Liver (tissue), 9 donors: Measurements from ENCODE around the gene CCDC187. TPM values are rescaled to one million over a fixed set of nuclear protein-coding genes. Genes with fewer than 3 reads are reported as not detected.
"Not testable (repeated sequence)": the region's sequence is repeated elsewhere in the genome, so short reads cannot be mapped to it uniquely, and the experiment has no call there.

Source experiments
- DNase-seq: peaks from one replicate; pipeline ENCODE4 v3.0.0-alpha.2; 2017; ENCODE audit warnings: low spot score
- H3K27ac ChIP-seq, 2 donors: one replicate each; pipeline ENCODE4 v1.7.0; 2013; ENCODE audit warnings: inconsistent platforms in 2 of 2, low read length in 2 of 2, control low read depth in 1 of 2, low read depth in 1 of 2, mild to moderate bottlenecking in 1 of 2
- H3K27me3 ChIP-seq, 4 donors: one replicate each; pipeline versions ENCODE4 v1.6.1 to v1.7.0; 2013; ENCODE audit warnings: low read length in 3 of 4, inconsistent platforms in 1 of 4, mild to moderate bottlenecking in 1 of 4, moderate library complexity in 1 of 4; ENCODE audit not compliant: control insufficient read depth in 4 of 4, insufficient read depth in 4 of 4
- H3K36me3 ChIP-seq, 4 donors: one replicate each; pipeline versions ENCODE4 v1.6.1 to v1.7.0; 2013; ENCODE audit warnings: low read length in 3 of 4, mild to moderate bottlenecking in 3 of 4, low read depth in 1 of 4, moderate library complexity in 1 of 4; ENCODE audit not compliant: control insufficient read depth in 4 of 4, insufficient read depth in 3 of 4
- H3K4me1 ChIP-seq, 4 donors: one replicate each; pipeline versions ENCODE4 v1.6.1 to v1.7.0; 2013; ENCODE audit warnings: low read length in 3 of 4, mild to moderate bottlenecking in 3 of 4, moderate library complexity in 1 of 4; ENCODE audit not compliant: control insufficient read depth in 4 of 4, insufficient read depth in 4 of 4
- H3K4me3 ChIP-seq, 3 donors: one replicate each; pipeline versions ENCODE4 v1.6.1 to v1.7.0; 2013; ENCODE audit warnings: low read length in 3 of 3, control low read depth in 1 of 3, low read depth in 1 of 3, mild to moderate bottlenecking in 1 of 3
- H3K9ac ChIP-seq, 2 donors: one replicate each; pipeline ENCODE4 v1.7.0; 2013; ENCODE audit warnings: low read length in 2 of 2, mild to moderate bottlenecking in 2 of 2, moderate library complexity in 2 of 2, control low read depth in 1 of 2, low read depth in 1 of 2
- H3K9me3 ChIP-seq, 4 donors: one replicate each; pipeline versions ENCODE4 v1.6.1 to v1.7.0; 2013; ENCODE audit warnings: low read length in 3 of 4; ENCODE audit not compliant: control insufficient read depth in 4 of 4
- FOXA2 ChIP-seq: IDR thresholded peaks from 2 replicates; pipeline ENCODE4 v1.6.1; 2016; ENCODE audit warnings: antibody characterized with exemption
- HNF4A ChIP-seq, 2 donors: conservative IDR thresholded peaks; 2 replicates each; pipeline ENCODE4 v1.6.1; 2016; ENCODE audit warnings: antibody characterized with exemption in 2 of 2, mild to moderate bottlenecking in 2 of 2
- RAD21 ChIP-seq, 2 donors: IDR thresholded peaks; 2 replicates each; pipeline ENCODE4 v1.6.1; 2016; ENCODE audit warnings: antibody characterized with exemption in 2 of 2, mild to moderate bottlenecking in 2 of 2
- TAF1 ChIP-seq: conservative IDR thresholded peaks from 2 replicates; pipeline ENCODE4 v1.6.1; 2016; ENCODE audit warnings: antibody characterized with exemption, mild to moderate bottlenecking
- YY1 ChIP-seq: IDR thresholded peaks from 2 replicates; pipeline ENCODE4 v1.6.1; 2016; ENCODE audit warnings: antibody characterized with exemption, mild to moderate bottlenecking
- WGBS: extraction: QIAGEN DNeasy Blood & Tissue Kit; methylation state at CpG from one replicate; pipeline ENCODE4 v1.1.7; 2013; 5-methylcytosine and 5-hydroxymethylcytosine counted together
- polyA plus RNA-seq, 2 donors: library from polyadenylated mRNA; stranded (reverse) in 1 of 2; unstranded in 1 of 2; fragments of 200-250 nt in 1 of 2; fragments of >200 nt in 1 of 2; fragmentation: Nextera tagmentation in 1 of 2; extraction: Ambion mirVana in 1 of 2; gene quantifications; one replicate each; pipeline versions ENCODE4 v1.2.1 to v1.2.3, GENCODE V29; 2013 to 2015
- total RNA-seq, 2 donors: library from RNA; depleted of rRNA; stranded (reverse); fragments of >200 nt; gene quantifications; one replicate each; pipeline ENCODE4 v1.2.3, GENCODE V29; 2014
- TF ChIP-seq, protein P1 (sequence below): IDR thresholded peaks from 2 replicates; pipeline ENCODE4 v1.6.1; 2016; ENCODE audit warnings: antibody characterized with exemption
- TF ChIP-seq, protein P2 (sequence below): IDR thresholded peaks from 2 replicates; pipeline ENCODE4 v1.6.1; 2016; ENCODE audit warnings: antibody characterized with exemption, mild to moderate bottlenecking
- donor health status: healthy.
- donor health status: healthy.
- donor health status: healthy.
- donor health status: healthy.
- donor health status: healthy.

CCDC187 gene
- total and polyA plus RNA-seq, 4 donors = 0.05 TPM; not detected in 3

- Histone ChIP-seq H3K4me3 (no peak overlapping the region), H3K27me3 (no peaks in the 10 kb centered on the region), H3K4me1 (peaks cover 0 to 2% (median 0%) of the 10 kb centered on the region in 4 donors), H3K9me3 (no peaks in the 10 kb centered on the region), H3K9ac (no peak overlapping the region), H3K27ac (no peak overlapping the region), H3K36me3 (no peaks in the 10 kb centered on the region)
- 88% methylated on average over 19 of the region's 19 CpGs for WGBS
- TF ChIP-seq TAF1 (no peak), HNF4A (conservative IDR thresholded peaks at IDR 0.05) (no peak), YY1 (no peak), RAD21 (IDR thresholded peaks at IDR 0.05) (no peak), FOXA2 (no peak)
- TF ChIP-seq, protein P1, sequence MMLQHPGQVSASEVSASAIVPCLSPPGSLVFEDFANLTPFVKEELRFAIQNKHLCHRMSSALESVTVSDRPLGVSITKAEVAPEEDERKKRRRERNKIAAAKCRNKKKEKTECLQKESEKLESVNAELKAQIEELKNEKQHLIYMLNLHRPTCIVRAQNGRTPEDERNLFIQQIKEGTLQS = no peak
- TF ChIP-seq, protein P2, sequence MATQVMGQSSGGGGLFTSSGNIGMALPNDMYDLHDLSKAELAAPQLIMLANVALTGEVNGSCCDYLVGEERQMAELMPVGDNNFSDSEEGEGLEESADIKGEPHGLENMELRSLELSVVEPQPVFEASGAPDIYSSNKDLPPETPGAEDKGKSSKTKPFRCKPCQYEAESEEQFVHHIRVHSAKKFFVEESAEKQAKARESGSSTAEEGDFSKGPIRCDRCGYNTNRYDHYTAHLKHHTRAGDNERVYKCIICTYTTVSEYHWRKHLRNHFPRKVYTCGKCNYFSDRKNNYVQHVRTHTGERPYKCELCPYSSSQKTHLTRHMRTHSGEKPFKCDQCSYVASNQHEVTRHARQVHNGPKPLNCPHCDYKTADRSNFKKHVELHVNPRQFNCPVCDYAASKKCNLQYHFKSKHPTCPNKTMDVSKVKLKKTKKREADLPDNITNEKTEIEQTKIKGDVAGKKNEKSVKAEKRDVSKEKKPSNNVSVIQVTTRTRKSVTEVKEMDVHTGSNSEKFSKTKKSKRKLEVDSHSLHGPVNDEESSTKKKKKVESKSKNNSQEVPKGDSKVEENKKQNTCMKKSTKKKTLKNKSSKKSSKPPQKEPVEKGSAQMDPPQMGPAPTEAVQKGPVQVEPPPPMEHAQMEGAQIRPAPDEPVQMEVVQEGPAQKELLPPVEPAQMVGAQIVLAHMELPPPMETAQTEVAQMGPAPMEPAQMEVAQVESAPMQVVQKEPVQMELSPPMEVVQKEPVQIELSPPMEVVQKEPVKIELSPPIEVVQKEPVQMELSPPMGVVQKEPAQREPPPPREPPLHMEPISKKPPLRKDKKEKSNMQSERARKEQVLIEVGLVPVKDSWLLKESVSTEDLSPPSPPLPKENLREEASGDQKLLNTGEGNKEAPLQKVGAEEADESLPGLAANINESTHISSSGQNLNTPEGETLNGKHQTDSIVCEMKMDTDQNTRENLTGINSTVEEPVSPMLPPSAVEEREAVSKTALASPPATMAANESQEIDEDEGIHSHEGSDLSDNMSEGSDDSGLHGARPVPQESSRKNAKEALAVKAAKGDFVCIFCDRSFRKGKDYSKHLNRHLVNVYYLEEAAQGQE = no peak
- DNase-seq = no peak
These were observed 17.7 kb upstream of the CCDC187 start for GRCh38 chr9:136321561-136321960.

- H3K36me3 ChIP-seq, DNase-seq: not testable (repeated sequence)
These were observed 17.1 kb upstream of the CCDC187 start for GRCh38 chr9:136320972-136321371.

DNA sequence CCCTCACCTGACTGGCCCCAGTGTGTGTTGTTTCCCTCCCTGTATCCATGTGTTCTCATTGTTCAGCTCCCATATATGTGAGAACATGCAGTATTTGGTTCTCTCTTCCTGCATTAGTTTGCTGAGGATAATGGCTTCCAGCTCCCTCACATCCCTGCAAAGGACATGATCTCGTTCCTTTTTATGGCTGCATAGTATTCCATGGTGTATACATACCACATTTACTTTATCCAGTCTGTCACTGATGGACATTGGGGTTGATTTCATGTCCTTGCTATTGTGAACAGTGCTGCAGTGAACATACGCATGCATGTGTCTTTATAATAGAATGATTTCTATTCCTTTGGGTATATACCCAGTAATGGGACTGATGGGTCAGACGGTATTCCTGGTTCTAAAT lies 16.1 kb upstream of the CCDC187 start:
- not testable (repeated sequence) for H3K27me3 ChIP-seq, H3K36me3 ChIP-seq, H3K4me1 ChIP-seq, H3K9ac ChIP-seq, H3K4me3 ChIP-seq, H3K9me3 ChIP-seq, H3K27ac ChIP-seq, DNase-seq
- WGBS = 91% methylated on average over 3 of the region's 3 CpGs

More at GRCh38 chr9:136320972-136321371, 17.1 kb upstream of the CCDC187 start:
- not testable (repeated sequence) for H3K9me3 ChIP-seq, H3K4me1 ChIP-seq, H3K27me3 ChIP-seq, H3K27ac ChIP-seq, H3K9ac ChIP-seq, H3K4me3 ChIP-seq

DNA sequence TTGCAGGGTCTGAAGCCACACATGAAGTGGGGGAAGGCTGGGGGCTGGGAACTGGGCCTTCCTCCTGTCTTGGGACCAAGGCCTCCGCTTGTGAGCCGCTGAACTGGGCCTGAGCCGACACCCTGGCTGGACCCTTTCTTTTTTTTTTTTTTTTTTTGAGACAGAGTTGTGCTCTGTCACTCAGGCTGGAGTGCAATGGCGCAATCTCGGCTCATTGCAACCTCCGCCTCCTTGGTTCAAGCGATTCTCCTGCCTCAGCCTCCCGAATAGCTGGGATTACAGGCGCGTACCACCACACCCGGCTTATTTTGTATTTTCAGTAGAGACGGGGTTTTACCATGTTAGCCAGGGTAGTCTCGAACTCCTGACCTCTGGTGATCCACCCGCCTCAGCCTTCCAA lies 15.3 kb upstream of the CCDC187 start:
- not testable (repeated sequence) for H3K27me3 ChIP-seq, H3K4me3 ChIP-seq, H3K9me3 ChIP-seq, H3K4me1 ChIP-seq, H3K27ac ChIP-seq, DNase-seq, H3K36me3 ChIP-seq, H3K9ac ChIP-seq
- 95% methylated on average over 14 of the region's 14 CpGs for WGBS
